LNCaP clone FGC (cell line): ENCODE measurements around the gene ANAPC2.

ENCODE experiments used
- DNase-seq: peaks from one replicate; pipeline ENCODE4 v3.0.0-alpha.2; 2011; ENCODE audit warnings: low read depth
- H3K4me3 ChIP-seq: 2 replicates; pipeline ENCODE4 v1.5.1; 2011; ENCODE audit warnings: mild to moderate bottlenecking, low read depth, low read length, control low read depth
- CTCF ChIP-seq: IDR thresholded peaks from 2 replicates; pipeline ENCODE4 v1.5.1; 2012; ENCODE audit warnings: mild to moderate bottlenecking; ENCODE audit not compliant: control insufficient read depth, insufficient read depth; ENCODE audit errors: extremely low read depth

Gene ANAPC2

GRCh38 chr9:137183980-137184595 lies 4.3 kb downstream of the ANAPC2 start:
- no peak for DNase-seq
- TF ChIP-seq CTCF, result no peak
- no peak overlapping the region for H3K4me3 ChIP-seq

GRCh38 chr9:137182836-137183235 lies 5.5 kb downstream of the ANAPC2 start:
- TF ChIP-seq CTCF, result no peak
- no peak overlapping the region for H3K4me3 ChIP-seq
- DNase-seq, result no peak

- no peak for DNase-seq
- no peak for TF ChIP-seq CTCF
- no peak overlapping the region for H3K4me3 ChIP-seq
These were observed 6.7 kb downstream of the ANAPC2 start for GRCh38 chr9:137181680-137182079.

- DNase-seq, result no peak
- no peak overlapping the region for H3K4me3 ChIP-seq
- TF ChIP-seq CTCF, result no peak
These were observed 7.9 kb downstream of the ANAPC2 start for GRCh38 chr9:137180491-137180890.

- DNase-seq, result no peak
- H3K4me3 ChIP-seq, result no peak overlapping the region
- no peak for TF ChIP-seq CTCF
These were observed 8.6 kb downstream of the ANAPC2 start for GRCh38 chr9:137179761-137180160.

- no peak for DNase-seq
- no peak for TF ChIP-seq CTCF
- H3K4me3 ChIP-seq, result no peak overlapping the region
These were observed 9.3 kb downstream of the ANAPC2 start for GRCh38 chr9:137178939-137179630.
